Fibroblast of the conjunctiva (primary cell): Measurements from ENCODE around the gene SDK2.
"Not testable (repeated sequence)": the region's sequence is repeated elsewhere in the genome, so short reads cannot be mapped to it uniquely, and the experiment has no call there.

Source experiments
- DNase-seq: peaks from one replicate; pipeline ENCODE4 v3.0.0-alpha.2; 2010; ENCODE audit warnings: low read depth

SDK2 gene

GRCh38 chr17:73480740-73481139 is 163.5 kb downstream of the SDK2 start:
- no peak for DNase-seq

GRCh38 chr17:73478768-73479424 is 165.3 kb downstream of the SDK2 start:
- DNase-seq = no peak

- no peak for DNase-seq
These were observed 165.9 kb downstream of the SDK2 start for GRCh38 chr17:73478334-73478733.

- DNase-seq = no peak
These were observed 167.3 kb downstream of the SDK2 start for GRCh38 chr17:73476890-73477350.

DNA sequence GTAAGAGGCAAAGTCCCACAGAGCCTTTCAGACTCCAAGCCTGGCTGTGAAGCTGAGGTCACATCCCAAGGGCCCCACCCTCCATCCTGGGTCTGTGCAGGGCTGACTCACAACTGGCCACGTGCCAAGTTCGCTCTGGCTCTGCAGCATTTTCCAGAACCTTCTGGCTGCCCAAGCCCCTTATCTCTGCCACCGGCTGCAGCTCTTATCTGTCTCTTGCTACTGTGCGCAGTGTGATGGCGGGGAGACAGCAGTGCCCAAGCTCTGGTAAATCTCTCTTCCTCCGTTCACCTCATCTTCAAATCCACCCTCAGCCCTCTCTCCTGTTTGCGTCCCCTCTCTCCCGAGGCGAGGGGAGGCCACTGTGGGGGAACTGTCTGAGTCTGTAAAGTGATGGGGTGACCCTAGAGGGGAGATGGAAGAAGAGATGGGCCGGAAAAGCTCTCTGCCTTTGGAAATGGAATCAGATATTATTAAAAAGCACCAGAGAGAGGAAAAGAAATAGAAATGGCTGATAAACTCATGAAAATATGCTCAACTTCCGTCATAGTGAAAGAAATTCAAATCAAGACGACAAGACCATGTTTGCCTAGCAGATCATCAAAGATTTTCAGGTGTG is 169.8 kb downstream of the SDK2 start:
- DNase-seq = peak; percentile 45

DNA sequence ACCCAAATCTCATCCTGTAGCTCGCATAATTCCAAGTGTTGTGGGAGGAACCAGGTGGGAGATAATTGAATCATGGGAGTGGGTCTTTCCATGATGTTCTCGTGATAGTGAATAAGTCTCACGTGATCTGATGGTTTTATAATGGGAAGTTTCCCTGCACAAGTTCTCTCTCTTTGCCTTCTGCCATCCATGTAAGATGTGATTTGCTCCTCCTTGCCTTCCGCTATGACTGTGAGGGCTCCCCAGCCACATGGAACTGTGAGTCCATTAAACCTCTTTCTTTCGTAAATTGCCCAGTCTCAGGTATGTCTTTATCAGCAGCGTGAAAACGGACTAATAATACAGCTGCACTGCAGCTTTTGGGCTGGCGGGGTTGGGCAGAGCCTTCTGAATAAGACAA is 171.5 kb downstream of the SDK2 start:
- not testable (repeated sequence) for DNase-seq

DNA sequence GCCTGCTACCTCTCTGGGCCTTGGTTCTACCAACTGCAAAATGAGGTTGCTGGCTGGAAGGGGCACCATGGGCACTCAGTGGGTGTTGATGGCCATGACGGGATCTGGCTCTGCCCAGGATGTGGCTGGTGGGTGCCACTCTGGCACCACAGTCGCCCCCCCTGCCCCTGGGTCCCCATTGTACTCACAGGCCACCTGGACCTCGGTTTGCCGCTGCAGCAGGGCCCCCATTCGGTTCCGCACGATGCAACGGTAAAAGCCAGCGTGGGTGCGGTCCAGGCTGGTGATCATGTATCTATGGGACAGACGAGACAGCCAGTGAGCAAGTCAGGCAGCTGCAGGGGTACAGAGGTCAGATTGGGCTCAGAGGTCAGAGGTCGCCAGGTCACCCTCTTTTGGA is 172.3 kb downstream of the SDK2 start:
- no peak for DNase-seq

- DNase-seq = no peak
These were observed 173.9 kb downstream of the SDK2 start for GRCh38 chr17:73470316-73470826.

- DNase-seq = no peak
These were observed 174.9 kb downstream of the SDK2 start for GRCh38 chr17:73469311-73469710.

DNA sequence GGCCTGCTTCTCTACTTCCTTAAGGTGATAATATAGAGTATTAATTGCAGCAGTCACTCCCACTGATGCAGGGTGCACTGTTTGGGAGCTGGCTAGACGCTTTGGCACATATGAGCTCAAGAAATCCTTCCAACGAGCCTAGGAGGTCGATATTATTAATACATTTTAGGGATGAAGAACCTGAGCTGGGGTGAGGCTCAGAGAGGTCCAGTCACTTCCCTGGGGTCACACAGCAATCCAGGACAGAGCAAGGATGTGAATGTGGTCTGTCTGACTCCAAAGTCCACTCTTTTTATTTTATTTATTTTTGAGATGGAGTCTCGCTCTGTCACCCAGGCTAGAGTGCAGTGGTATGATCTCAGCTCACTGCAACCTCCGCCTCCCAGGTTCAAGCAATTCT is 176.0 kb downstream of the SDK2 start:
- no peak for DNase-seq

GRCh38 chr17:73467651-73468050 is 176.6 kb downstream of the SDK2 start:
- no peak for DNase-seq

DNA sequence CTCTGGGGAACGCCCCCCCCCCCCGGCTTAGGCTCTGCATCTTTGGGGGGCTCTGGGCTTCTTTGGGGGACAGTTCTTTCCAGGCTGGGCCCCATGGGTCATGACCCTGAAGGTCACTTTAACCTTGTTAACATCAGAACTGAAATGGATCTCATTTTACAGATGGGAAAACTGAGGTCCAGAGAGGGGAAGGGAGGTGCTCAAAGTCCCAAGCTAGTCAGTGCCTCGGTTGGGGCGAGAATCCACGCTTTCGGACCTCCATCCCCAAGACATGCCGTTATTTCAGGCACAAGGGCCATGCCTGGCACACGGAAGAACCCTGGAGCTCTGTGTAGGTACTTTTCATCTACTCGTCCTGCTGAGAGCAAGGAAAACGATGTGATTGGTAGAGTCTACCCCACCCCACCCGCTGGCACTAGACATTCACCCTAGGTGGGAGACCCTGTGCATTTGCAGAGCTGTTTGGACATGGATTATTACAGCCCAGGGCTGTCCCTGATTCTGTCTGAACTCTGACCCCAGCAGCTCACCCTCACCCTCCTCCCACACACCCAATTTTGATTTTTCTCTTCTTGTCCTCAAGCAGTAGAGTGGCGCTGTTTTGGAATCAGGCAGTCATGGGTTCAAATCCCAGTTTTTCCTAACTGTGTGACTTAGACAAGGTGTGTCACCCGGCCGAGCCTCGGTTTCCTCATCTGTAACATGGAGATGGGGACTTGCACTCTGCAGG is 177.4 kb downstream of the SDK2 start:
- no peak for DNase-seq

DNA sequence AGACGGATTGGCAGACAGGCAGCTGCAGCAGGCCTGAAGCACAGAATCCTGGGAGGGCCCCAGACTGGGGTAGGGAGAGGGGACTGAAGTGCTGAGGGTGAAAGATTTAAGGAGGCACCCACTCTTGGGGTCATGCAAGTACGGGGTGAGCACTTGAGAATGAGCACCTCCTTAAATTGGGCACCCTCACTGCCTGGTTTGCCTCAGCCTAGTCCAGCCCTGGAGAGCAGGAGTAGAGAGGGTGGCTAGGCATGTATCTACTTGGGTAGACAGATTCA is 178.4 kb downstream of the SDK2 start:
- DNase-seq = no peak

DNA sequence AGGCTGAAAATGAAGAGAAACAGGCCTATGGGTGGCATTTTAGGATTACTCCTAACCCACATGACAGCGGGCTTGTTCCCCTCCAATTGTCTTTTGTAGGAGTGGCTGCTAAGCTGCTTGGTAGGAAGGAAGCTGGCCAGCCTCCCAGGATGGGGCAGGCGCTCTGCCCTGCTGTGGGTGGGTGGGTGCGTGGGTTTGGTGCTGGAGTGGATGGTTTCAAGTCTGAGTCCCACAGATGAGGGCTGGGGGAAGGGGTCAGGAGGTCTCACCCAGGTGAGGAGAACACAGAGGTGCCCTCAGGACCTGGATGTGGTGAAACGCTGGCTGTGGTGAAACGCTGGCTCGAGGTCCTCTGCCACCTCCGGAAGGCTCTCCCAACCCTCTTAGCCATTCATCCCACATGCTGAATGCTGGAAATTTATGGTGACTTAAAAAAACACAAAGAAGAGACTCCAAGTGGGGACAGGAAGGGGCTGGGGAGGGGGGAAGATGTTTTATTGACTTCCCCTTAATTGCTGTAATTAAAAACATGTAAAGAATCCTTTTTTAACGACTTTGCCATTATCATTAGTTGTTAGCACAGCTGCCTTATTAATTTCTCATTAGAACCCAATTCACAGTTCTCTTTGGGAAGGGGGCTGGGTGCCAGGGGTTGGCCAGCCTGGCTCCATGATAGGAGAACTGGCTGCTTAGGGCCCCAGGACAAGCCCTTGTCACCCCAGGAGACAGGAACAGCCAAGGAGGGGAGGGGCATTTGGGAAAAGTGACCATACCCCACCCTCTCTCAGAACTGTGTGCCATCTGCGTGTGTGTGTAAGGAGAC is 178.9 kb downstream of the SDK2 start:
- no peak for DNase-seq

- DNase-seq = no peak
These were observed 179.8 kb downstream of the SDK2 start for GRCh38 chr17:73464447-73464846.

DNA sequence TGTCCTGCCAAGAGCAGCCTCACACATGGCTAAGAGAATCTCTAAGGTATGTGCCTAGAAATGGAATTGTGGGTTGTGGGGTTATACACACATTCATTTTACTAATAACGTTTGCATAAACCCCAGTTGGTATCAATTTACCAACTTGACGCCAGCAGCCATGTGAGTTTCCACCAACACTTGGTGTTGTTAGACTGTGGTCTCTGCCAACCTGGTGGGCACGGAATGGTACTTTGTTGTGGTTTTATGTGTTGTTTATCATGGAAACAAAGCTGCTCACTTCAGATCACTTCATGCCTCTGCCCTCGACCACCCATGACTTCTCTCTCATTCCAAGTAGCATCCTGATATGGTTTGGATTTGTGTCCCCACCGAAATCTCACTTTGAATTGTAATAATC is 180.4 kb downstream of the SDK2 start:
- DNase-seq = no peak

- no peak for DNase-seq
These were observed 181.4 kb downstream of the SDK2 start for GRCh38 chr17:73462823-73463222.

DNA sequence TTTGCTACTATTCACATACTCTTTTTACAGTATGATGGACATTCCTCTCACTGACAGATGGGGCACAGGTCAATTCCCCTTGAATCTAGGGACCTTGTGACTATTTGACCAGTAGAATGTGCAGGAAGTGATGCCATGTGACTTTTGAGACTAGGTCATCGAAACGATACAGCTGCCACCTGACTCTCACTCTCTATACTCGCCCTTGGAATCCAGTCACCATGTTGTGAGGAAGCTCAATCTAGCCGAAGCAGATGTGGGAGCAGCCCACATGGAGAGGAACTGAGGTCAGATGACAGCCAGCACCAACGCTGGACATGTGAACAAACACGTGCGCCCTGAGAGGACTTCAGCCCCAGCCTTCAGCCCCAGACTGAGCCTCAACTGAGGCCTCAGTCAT is 184.3 kb downstream of the SDK2 start:
- DNase-seq = no peak

- no peak for DNase-seq
These were observed 188.5 kb downstream of the SDK2 start for GRCh38 chr17:73455767-73456166.

DNA sequence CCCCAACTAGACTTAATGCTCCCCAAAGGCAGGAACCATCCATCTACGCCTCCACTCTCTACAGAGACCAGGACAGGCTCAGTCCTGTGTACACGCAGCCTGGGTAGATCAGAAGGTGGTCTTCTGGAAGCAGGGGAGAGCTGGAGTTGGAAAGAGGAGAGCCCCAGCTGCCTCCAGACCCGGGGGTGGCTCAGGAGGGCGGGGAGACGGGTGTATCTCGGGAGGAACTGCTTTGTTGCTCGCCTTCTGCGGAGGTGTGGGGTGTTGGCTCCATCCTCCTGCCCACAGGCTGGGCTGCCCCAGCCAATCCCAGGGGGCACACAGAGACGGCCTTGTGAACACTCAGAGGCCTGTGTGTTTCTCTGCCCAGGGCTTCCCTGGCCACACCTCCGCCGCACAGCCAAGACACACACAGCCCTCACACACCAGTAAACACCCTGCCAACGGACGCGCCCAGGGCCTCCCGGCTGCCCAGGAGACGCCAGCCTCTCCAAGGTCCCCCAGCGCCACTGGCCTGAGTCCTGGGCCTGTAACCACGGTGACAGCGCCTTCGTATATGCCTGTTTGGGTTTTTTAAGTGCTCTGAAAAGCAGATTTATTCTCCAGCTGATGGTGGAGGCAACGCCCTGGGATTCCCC is 189.1 kb downstream of the SDK2 start:
- no peak for DNase-seq

- not testable (repeated sequence) for DNase-seq
These were observed 190.8 kb downstream of the SDK2 start for GRCh38 chr17:73453494-73453893.

DNA sequence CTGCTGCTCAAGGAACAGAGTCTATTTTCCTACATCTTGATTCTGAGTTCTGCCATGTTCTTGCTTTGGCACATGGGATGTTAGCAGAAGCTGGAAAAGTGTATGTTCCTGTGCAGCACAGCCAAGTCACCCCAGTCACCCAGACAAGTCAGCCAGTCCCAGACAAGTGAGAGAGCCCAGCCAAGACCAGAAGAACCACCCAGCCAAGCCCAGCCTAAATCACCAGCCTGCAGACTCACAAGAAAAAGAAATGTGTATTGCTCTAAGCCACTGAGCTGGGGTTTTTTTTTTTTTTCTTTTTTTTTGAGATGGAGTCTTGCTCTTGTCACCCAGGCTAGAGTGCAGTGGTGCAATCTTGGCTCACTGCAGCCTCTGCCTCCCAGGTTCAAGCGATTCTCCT is 191.2 kb downstream of the SDK2 start:
- DNase-seq = no peak
